ENCODE measurements around the gene HTRA3.

HTRA3 gene

DNA sequence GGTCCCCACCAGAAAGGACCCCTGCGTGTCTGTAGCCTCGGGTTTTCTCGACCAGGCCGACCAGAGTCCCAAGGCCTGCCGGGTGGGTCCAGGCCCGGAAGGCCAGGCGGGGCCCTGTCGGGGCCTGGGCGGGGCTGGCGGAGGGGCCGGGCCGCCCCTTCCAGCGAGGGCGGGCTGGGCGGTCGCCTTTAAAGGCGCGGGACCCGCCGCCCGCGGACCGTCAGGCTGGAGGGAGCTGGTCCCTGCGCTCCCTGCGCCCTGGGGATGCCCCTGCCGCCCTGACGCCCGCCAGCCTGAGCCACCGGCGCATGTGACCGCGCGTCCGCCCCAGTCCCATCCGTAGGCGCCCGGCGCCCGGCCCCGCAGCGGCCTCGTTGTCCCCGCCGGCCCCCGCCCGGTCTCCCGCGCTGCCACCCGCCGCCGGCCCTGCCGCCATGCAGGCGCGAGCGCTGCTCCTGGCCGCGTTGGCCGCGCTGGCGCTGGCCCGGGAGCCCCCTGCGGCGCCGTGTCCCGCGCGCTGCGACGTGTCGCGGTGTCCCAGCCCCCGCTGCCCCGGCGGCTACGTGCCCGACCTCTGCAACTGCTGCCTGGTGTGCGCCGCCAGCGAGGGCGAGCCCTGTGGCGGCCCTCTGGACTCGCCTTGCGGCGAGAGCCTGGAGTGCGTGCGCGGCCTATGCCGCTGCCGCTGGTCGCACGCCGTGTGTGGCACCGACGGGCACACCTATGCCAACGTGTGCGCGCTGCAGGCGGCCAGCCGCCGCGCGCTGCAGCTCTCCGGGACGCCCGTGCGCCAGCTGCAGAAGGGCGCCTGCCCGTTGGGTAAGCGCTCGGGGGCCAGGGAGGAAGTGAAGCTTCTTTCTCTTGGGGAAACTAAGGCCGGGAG lies at the start of gene HTRA3:
TSS of gene HTRA3 (plus strand) at position 220 of the 883 bp plus-strand sequence. CDS start at position 435, 215 bp downstream.
- DNase-seq, result no peak

GRCh38 chr4:8220661-8221450 lies 48.7 kb upstream of the HTRA3 start:
- no peak for DNase-seq

GRCh38 chr4:8221476-8221875 lies 48.1 kb upstream of the HTRA3 start:
- no peak for DNase-seq

DNA sequence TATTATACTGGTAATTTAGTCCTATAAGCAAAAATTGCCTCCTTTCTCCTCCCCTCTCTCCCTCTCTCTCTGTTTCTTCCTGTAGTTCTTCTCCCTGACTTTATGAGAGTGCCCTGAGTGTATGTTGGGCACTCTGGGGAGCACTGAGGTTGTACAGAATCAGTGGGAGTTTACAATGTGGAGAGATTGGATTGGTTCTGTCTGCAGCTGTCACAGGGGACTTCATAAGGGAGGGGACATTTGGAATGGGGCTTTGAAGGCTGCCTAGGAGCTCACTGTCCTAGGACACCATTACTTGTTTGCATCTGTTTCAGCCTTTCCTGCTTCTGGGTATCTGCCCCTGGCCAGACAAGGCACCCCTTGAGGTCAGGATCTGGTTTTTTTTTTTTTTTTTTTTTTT lies 47.6 kb upstream of the HTRA3 start:
- DNase-seq, result no peak

- DNase-seq, result no peak
These were observed 46.8 kb upstream of the HTRA3 start for GRCh38 chr4:8222609-8223388.

DNA sequence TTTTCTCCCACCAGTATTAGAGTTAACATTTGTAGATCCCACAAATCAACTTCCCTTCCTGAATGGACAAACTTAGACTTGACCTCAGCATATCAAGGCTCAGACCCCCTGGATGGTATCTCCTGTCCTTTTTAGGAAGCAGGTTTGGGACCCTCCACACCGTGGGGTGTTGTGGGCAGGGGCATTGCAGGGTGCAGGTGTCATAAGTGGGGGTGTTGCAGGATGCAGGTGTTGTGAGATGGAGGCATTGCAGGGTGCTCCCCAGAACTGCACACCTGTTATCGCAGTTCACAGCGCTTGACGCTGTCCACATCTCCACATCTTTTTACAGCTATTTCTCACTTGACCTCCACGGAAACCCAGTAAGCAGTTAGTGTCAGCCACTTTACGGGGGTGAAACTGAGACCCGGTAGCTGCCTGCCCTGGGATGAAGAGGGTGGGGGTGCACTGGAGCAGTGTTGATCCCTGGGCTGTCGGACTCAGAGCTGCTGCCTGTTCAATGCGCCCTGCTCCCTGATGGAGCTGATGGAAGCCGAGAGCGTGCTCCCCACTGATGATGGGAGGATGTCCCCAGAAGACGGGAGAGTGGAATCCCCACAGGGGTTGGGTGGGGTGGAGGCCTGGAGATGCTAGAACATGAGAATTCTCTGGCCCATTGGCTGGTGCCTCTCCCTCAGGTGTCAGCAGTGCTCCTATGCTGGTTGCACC lies 45.1 kb upstream of the HTRA3 start:
- no peak for DNase-seq

- no peak for DNase-seq
These were observed 44.5 kb upstream of the HTRA3 start for GRCh38 chr4:8224975-8225625.

DNA sequence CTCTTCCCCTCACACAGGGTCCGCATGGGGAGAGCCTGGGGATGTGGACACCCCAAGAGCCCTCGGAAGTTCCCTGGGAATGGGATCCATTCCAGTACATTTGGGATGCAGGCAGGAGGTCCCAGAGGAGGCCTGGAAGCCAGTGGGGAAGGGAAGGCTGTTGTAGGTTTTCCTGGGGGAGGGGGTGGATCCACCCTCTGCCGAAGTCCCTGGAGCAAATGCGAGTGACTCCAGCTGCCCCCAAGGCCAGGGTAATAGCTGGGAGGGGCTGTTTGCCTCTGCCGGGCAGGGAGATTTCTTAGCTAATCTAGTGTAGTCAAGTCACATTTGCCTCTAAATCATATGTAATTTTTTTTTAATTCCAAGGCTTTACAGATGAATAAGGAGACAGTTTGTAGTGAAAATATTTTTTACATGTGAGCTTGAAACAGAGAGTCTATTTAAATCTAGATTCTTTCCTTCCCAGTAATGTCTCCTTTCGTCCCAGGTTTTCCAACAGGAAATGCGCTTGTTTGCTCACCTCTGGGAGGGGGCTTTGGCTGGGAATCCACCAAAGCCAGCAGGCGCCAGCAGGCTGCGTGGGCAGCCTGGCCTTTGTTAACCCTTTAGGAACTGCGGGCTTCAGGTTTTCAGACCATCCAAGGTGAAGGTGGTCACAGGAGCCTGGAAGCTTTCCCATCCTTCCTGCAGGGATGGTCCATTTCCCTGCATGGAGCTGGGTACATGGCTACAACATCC lies 43.7 kb upstream of the HTRA3 start:
- DNase-seq, result no peak

DNA sequence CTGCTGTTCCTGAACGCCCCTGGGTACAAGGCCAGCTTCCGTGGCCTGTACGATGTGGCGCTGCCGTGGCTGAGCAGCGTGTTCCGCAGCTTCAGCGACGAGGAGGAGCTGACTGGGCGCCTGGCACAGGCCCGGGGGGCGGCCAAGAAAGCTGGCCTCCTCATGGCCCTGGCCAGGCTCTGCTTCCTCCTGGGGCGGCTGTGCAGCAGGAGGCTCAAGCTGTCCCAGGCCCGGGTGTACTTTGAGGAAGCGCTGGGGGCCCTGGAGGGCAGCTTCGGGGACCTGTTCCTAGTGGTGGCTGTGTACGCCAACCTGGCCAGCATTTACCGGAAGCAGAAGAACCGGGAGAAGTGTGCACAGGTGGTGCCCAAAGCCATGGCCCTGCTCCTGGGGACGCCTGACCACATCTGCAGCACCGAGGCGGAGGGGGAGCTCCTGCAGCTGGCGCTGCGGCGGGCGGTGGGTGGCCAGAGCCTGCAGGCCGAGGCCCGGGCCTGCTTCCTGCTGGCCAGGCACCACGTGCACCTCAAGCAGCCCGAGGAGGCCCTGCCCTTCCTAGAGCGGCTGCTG lies 42.3 kb upstream of the HTRA3 start:
- no peak for DNase-seq

- DNase-seq, result no peak
These were observed 41.7 kb upstream of the HTRA3 start for GRCh38 chr4:8227771-8228318.

GRCh38 chr4:8228319-8229250 lies 41.0 kb upstream of the HTRA3 start:
- peak; percentile 13 for DNase-seq

DNA sequence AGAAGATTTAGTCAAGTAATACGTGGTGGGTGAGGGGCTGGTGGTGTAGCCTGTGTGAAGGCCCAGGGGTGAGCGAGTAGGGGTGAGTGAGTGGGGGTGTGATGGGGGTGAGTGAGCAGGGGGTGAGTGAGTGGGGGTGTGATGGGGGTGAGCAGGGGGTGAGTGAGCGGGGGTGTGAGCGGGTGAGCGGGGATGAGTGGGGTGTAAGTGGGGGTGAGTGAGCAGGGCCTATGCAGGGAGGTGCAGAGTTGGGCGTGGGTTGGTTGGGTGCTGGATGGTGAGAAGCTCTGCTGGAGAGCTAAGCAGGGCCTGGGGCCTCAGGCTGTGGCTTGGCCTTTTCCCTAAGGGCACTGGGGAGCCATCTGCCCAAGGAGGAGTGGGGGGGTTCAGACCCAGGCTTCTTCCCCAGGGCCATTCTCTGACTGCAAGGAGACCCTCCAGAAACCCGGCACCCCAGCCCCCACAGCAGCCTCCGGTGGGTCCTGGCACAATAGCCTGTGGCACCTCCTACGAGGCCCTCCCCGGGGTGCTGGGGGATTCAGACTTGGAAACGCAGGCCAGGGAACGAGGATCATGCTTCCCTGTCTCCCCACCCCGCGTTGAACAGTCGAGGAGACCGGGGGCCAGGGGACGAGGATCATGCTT lies 40.1 kb upstream of the HTRA3 start:
- DNase-seq, result no peak

- DNase-seq, result no peak
These were observed 39.5 kb upstream of the HTRA3 start for GRCh38 chr4:8230033-8230432.

DNA sequence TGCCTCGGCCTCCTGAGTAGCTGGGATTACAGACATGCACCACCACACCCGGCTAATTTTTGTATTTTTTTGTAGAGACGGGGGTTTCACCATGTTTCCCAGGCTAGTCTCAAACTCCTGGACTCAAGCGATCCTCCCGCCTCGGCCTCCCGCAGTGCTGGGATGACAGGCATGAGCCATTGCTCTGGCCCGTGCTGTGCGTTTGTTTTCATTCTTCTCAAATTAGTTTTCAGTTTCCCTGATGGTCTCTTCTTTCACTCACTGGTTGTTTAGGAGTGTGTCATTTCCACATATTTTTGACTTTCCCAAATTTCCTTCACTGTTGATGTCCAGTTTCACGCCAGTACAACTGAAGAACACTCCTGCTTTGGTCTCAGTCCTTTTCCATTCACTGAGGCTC lies 38.7 kb upstream of the HTRA3 start:
- no peak for DNase-seq

- DNase-seq, result no peak
These were observed 38.0 kb upstream of the HTRA3 start for GRCh38 chr4:8231551-8232049.

- DNase-seq, result no peak
These were observed 36.8 kb upstream of the HTRA3 start for GRCh38 chr4:8232748-8233147.

DNA sequence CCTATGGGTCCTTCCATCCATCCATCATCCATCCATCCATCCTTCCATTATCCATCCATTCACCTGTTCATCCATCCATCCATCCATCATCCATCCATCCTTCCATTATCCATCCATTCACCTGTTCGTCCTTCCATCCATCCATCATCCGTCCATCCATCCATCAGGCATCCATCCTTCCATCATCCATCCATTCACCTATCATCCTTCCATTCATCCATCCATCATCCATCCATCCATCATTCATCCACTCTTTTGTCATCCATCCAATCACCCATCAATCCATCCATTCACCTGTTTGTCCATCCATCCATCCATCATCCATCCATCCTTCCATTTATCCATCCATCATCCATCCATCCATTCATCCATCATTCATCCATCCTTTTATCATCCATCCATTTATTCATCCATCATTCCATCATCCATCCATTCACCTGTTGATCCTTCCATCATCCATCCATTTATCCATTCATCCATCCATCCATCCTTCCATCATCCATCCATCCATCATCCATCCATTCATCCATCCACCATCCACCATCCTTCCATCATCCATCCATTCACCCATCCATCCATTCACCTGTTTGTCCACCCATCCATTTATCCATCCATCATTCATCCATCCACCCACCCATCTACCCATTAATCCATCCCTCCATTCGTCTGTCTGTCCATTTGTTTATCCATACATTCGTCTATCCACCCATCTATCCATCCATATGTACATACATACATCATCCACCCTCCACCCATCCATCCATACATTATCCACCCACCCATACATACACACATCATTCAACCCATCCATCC lies 35.7 kb upstream of the HTRA3 start:
- no peak for DNase-seq

DNA sequence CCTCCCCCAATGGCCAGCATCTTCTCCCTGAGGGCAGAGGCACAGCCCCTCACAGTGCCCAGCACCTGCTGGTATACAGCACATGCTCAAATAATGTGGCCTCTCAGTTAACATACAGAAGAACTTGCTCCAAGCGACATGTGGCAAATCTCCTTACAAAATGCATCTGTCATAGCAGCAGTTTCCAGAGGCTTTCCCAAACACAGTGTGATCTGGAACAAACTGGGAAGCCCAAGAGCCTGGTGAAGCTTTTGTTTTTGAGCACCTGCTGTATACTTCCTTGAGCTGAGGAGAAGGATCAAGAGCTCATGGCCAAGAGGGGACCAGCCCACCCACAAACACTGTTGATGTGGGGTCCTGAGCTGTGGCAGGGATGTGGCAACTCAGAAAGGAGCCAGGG lies 34.8 kb upstream of the HTRA3 start:
- no peak for DNase-seq

Measured in DMS79 treated with DMSO at 0.1 percent for 48 hours (cell line).